Measurements from ENCODE around the gene ATF5. TPM values are rescaled to one million over a fixed set of nuclear protein-coding genes. Genes with fewer than 3 reads are reported as not detected.

The ATF5 gene
- total and polyA plus RNA-seq, 12 donors = 6.4 to 33.8 (median 9.9) TPM

- no peak overlapping the region for H3K27ac ChIP-seq
- ATAC-seq (no peak), DNase-seq (no peak)
- intact Hi-C loops (cut with DNase I) = loop anchor here in 2 of 10 donors (10.0 kb wide), 2 partner anchors 51 to 201 kb away; no protein-coding TSS in a partner anchor
- H3K9me3 ChIP-seq = no peaks in the 10 kb centered on the region
- peaks cover 0 to 13% (median 0%) of the 10 kb centered on the region in 9 donors for H3K36me3 ChIP-seq
- no peak for TF ChIP-seq CTCF (IDR thresholded peaks at IDR 0.05)
- peaks cover 0 to 23% (median 7%) of the 10 kb centered on the region in 9 donors for H3K4me1 ChIP-seq
- H3K27me3 ChIP-seq = peaks cover 0 to 3% (median 0%) of the 10 kb centered on the region in 7 donors
- WGBS, 2 donors = 88 to 90% methylated on average over 8 of the region's 8 CpGs
- H3K4me3 ChIP-seq = no peak overlapping the region
These were observed 4.6 kb downstream of the ATF5 start for GRCh38 chr19:49933643-49934042.

GRCh38 chr19:49936549-49936948 lies 7.5 kb downstream of the ATF5 start:
- TF ChIP-seq CTCF (IDR thresholded peaks at IDR 0.05) = no peak
- H3K27me3 ChIP-seq = peaks cover 0 to 3% (median 0%) of the 10 kb centered on the region in 7 donors
- H3K36me3 ChIP-seq = peaks cover 0 to 9% (median 0%) of the 10 kb centered on the region in 9 donors
- H3K27ac ChIP-seq = no peak overlapping the region
- WGBS, 2 donors = 73 to 75% methylated on average over 5 of the region's 5 CpGs
- DNase-seq = no peak
- peaks cover 0 to 14% (median 7%) of the 10 kb centered on the region in 9 donors for H3K4me1 ChIP-seq
- H3K9me3 ChIP-seq = no peaks in the 10 kb centered on the region
- intact Hi-C loops (cut with DNase I) = loop anchor here in 8 of 10 donors (2.0 to 10.0 kb wide), 6 partner anchors 46 to 198 kb away; no protein-coding TSS in a partner anchor
- no peak for ATAC-seq
- H3K4me3 ChIP-seq = no peak overlapping the region

- ATAC-seq (peak; percentile 79 to 95 (median 90)), DNase-seq (peak; percentile 71 to 82)
- Histone ChIP-seq H3K4me3 (peak overlapping the region in 6 of 10 donors; percentile 4 to 33 (median 21)), H3K9me3 (no peaks in the 10 kb centered on the region), H3K27ac (no peak overlapping the region), H3K27me3 (peaks cover 0 to 3% (median 0%) of the 10 kb centered on the region in 7 donors), H3K4me1 (peaks cover 0 to 14% (median 7%) of the 10 kb centered on the region in 9 donors), H3K36me3 (peaks cover 0 to 5% (median 0%) of the 10 kb centered on the region in 9 donors)
- WGBS, 2 donors = 17 to 18% methylated on average over 35 of the region's 35 CpGs
- TF ChIP-seq CTCF (IDR thresholded peaks at IDR 0.05) = peak; percentile 89 to 98 (median 96)
- intact Hi-C loops (cut with DNase I) = loop anchor here (1.0 to 10.0 kb wide), 7 partner anchors 44 to 197 kb away; no protein-coding TSS in a partner anchor
These were observed 8.9 kb downstream of the ATF5 start for GRCh38 chr19:49937750-49938381.

GRCh38 chr19:49938662-49939061 lies 9.7 kb downstream of the ATF5 start:
- H3K27me3 ChIP-seq = peaks cover 0 to 3% (median 0%) of the 10 kb centered on the region in 7 donors
- intact Hi-C loops (cut with DNase I) = loop anchor here in 4 of 10 donors (5.0 to 10.0 kb wide), 4 partner anchors 44 to 196 kb away; no protein-coding TSS in a partner anchor
- H3K9me3 ChIP-seq = no peaks in the 10 kb centered on the region
- no peak overlapping the region for H3K4me3 ChIP-seq
- H3K27ac ChIP-seq = no peak overlapping the region
- H3K4me1 ChIP-seq = peaks cover 0 to 14% (median 7%) of the 10 kb centered on the region in 9 donors
- ATAC-seq (no peak), DNase-seq (no peak)
- WGBS, 2 donors = 58 to 71% methylated on average over 4 of the region's 4 CpGs
- no peak for TF ChIP-seq CTCF (IDR thresholded peaks at IDR 0.05)
- no peaks in the 10 kb centered on the region for H3K36me3 ChIP-seq

Measured in heart right ventricle (tissue), 16 donors.